NCI-H460 (cell line): ENCODE data around the gene SDK2. TPM values are rescaled to one million over a fixed set of nuclear protein-coding genes. Genes with fewer than 3 reads are reported as not detected.

Source experiments
- DNase-seq: peaks from one replicate; pipeline ENCODE4 v3.0.0-alpha.2; 2016; ENCODE audit warnings: low read depth; ENCODE audit errors: extremely low read depth
- total RNA-seq: library from RNA; depleted of rRNA; stranded (reverse); fragments of >200 nt; shearing (Covaris generic); gene quantifications from 2 replicates; pipeline ENCODE4 v1.2.3, GENCODE V29; 2014

The SDK2 gene
- total RNA-seq, 1 experiment from 2014 or later, result 0.02 TPM

DNA sequence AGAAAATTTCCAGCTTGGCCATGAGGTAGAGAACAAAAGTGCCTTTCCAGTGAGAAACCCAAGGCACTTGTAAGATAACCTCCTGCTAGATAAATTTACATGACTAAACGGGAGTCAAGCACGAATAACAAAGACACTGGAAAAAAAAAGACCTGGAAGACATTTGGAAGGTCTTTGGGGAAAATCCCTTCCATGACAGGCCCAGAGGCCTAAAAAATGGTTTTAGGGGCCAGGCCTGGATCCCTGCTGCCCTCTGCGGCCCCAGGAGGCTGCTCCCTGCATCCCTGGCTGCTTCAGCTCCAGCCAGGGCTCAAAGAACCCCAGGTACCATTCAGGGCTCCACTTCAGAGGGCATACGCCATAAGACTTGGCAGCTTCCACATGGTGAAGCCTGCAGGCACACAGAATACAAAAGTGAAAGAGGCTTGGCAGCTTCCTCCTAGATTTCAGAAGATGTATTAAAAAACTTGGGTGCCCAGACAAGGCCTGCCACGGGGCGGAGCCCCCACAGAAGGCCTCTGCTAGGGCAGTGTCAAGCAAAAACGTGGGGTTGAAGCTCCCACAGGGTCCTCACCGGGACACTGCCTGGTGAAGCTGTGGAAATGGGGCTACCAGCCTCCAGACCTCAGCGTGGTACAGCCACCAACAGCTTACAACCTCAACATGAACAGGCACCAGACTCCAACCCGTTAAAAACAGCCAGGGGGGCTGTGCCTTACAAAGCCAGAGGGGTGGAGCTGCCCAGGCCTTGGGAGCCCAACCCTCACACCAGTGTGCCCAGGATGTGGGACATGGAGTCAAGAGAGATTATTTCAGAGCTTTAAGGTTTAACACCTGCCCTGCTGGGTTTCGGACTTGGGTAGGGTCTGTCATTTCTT, 77.1 kb downstream of the SDK2 start:
- DNase-seq, result no peak

- DNase-seq, result no peak
These were observed 79.4 kb downstream of the SDK2 start for GRCh38 chr17:73564843-73565242.

DNA sequence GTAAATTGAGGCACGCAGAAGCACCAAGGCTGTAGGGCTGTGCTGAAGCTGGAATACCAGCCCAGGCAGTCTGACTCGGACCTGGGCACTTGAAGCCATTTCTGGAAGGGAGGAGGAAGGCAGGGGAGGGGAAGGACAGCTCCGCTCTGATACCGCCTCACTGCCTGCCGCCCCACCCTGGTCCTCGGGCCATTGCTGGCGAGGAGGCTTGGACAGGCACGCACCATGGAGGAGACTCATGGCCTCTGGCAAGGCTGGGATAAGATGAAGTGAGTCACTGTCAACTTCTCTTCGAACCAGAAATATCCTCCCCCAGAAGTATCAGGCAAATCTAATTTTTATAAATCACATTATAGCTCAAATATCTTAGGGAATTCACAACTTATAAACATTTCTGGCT, 81.3 kb downstream of the SDK2 start:
- no peak for DNase-seq

DNA sequence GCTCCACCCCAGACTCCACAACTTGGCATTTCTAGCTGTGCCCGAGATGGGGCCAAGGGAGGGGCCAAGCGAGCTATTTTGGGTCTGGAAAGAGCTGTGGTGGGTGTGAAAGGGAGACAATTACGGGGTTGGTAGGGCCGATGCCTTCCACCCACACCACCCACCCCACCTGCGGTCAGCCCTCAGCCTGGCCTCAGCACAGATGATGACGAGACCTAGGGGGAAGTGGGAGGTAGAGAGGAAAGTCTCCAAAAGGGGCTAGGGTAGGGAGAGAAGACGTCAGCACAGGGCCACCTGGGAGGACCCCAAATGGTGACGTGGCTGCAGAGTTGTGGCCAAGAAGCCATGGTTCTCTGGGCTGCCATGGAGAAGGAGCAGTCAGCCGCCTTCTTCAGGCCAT, 83.1 kb downstream of the SDK2 start:
- no peak for DNase-seq

DNA sequence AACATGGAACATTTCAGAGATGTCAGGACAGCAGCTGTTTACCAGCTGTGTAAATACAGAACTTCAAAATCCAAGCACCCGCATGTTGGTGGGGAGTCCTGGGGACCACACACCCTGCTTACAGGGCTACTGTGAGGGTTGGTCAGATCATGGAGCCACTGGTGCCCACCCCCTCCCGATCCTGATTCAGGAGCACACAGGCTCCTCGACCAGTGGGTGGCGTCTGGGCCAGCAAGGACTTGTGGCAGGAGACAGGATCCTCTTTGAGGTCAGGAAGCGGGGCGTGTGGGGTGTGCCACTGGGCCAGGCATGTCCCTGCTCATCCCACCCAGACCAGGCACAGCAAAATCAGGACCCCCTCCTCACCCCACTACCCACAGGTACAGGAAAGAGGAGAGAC, 83.6 kb downstream of the SDK2 start:
- no peak for DNase-seq

DNA sequence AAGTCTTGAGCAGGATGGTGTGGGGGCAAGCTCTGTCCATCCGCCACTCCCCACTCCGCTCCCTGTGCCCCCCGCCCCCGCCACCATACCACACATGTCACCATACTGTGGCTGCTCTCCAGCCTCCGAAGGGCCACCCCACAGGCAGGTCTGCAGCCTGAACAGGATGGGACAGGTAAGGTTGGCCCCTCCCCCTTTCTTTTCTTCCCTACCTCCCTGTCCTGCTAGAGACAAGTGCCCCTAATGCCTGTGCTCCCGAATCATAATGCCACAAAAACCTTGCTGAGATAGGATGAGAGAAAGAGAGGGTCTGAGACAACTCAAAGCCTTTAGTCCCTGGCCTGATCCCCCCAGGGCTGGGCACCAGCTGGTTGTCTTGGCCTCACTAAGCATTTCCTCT, 84.7 kb downstream of the SDK2 start:
- no peak for DNase-seq

DNA sequence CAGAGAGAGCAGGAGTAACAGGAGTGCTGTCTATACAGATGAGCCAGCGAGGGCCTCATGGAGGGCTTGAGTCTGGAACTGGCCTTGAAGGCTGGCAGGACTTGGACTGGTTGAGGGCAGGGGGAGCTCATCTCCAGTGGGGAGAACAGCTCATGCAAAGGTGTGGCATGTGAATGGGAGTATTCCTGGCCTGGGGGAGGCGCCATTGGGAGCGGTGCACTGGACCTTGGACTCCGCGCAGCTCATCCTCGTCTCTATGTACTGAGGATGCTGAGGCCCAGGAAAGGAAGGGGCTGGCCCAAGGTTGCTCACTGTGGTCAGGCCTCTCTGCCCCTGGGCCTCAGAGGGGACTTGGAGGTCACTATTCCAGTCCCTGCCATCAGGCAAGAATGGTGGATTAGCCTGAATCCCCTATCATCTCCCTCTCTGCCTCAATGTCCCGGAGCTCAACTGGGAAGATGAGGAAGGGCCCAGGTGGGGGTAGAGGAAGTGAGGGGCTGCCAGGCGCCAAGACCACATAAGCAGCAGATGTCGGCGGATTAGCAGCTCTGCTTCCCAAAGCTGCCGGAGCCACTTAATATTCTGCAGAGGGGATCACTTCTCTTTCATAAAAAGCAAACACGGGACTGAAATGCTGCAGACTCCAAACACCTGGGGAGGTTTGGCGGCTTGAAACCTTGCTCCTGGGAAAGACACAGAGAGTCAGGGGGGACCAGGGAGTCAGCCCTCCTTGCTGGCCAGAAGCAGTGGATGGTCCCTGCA, 88.9 kb downstream of the SDK2 start:
- no peak for DNase-seq

DNA sequence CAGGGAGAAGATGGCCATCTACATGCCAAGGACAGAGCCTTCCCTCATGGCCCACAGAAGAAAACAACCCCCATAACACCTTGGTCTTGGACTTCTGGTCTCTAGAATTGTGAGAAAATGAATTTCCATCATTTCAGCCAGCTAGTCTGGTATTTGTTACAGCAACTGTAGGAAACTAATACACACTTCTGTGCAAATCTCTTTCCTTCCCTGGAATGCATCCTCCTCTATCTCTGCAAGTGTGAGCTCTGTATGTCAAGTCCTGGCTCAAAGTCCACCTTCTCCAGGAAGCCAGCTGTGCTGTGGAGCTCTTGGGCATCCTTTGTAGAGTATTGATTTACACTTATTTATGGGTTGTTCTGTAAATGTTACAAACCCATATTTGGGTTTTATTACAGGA, 89.7 kb downstream of the SDK2 start:
- DNase-seq, result no peak

DNA sequence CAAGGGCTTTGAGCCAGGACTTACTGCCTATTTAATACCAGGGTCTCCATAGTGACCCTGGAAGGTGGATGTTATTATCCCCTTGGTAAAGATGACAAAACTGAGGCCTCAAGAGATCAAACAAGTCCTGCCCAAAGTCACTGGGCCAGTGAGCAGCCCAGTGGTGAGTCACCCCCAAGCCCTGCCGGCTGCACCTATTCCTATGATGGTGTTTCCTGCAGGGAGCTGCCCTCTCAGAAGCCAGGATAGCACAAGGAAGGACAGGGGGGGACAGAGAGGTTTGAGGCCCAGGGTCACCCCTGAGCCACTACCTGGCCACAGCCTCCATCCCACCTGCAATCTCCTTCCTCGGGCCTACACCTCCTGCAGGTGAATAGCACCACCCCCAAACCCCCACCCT, 90.9 kb downstream of the SDK2 start:
- DNase-seq, result no peak

DNA sequence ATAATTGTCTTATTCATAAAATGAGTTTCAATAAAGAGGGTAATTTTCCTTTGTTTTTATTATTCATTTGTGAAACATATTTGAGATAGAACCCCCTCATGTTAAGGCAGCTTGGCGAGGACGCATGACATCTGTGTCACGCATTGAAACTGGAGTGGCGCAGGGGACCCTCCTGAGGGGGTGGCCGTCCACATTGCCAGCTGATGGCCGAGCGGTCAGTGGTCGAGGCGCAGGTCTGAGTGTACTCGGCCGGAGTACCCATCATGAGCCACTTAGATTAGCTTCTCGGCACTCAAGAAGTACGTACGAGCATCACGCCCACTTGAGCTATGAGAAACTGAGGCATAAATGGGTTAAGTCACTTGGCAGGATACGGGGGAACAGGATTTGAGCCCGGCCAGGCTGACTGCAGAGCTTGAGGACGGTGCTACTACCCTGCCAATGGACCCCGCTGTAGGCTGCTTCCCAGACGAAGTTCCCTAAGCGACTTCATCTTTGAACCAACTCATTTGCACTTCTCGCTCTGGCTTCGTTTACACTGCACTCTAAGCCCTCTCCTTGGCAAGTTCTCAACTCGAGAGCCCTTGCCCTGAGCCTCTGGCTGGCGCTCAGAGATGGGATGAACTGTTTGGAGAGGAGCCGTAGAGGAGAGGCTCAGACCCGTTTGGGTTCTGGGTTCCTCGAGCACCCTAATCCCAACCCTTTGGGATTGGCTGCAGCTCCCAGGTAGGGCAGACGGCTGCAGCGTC, 91.8 kb downstream of the SDK2 start:
- no peak for DNase-seq

GRCh38 chr17:73551759-73552158, 92.5 kb downstream of the SDK2 start:
- no peak for DNase-seq

GRCh38 chr17:73551144-73551543, 93.1 kb downstream of the SDK2 start:
- DNase-seq, result no peak

DNA sequence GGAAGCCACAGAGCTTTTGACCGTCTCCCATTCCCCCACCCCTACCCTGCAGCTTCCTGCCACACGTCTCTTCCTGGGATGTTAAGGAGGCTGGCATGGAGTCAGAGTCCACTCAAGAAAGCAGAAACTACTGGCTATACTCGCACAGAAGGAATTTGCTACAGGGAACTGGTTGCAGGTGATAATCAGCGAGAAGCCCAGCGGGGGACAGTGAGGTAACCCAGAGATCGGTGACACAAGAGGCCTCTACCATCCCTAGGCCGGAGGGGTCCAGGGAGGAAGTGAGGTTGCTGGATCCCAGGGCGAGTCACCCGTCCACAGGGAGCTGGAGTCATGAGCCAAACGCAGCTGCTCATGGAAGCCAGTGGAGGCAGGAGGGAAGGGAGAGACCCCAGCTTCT, 93.7 kb downstream of the SDK2 start:
- no peak for DNase-seq

- no peak for DNase-seq
These were observed 94.3 kb downstream of the SDK2 start for GRCh38 chr17:73549841-73550430.

GRCh38 chr17:73548620-73549311, 95.5 kb downstream of the SDK2 start:
- DNase-seq, result no peak

DNA sequence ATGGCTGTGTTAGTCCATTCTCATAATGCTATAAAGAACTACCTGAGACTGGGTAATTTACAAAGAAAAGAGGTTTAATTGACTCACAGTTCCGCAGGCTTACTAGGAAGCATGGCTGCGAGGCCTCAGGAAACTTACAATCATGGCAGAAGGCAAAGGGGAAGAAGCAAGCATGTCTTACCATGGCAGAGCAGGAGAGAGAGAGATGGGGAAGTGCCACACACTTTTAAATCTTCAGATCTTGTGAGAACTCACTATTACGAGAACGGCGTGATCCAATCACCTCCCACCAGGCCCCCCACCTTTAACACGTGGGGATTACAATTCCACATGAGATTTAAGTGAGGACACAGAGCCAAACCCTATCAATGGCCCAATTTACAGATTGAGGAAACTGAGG, 96.5 kb downstream of the SDK2 start:
- no peak for DNase-seq

GRCh38 chr17:73546770-73547536, 97.3 kb downstream of the SDK2 start:
- peak; percentile 9 for DNase-seq

DNA sequence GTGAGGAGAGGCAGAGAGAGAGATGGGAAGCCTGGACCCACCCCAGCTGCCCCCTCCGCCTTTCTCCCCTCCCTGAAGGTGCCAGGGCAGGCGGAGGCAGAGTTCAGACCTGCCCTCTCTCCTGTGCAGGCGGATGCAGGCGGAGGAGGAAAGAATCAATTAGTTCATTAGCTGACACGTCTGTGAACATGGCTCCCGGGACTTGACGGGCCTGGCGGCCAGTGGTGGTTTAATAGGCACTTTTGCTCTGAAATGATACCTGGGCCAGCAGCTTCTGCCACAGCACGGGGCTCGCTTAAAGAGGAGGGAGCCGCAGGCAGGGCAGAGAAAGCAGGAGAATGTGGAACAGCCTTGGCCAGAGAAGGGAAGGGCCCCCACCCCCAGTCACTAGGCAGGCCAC, 98.1 kb downstream of the SDK2 start:
- DNase-seq, result no peak
